Rectal smooth muscle tissue (tissue), 1 donor: ENCODE data around the gene NFU1.

Source experiments
- H3K27ac ChIP-seq: one replicate; pipeline ENCODE4 v1.7.0; 2013; ENCODE audit warnings: low read depth, low read length, inconsistent platforms
- H3K27me3 ChIP-seq: one replicate; pipeline ENCODE4 v1.7.0; 2013; ENCODE audit warnings: low read length; ENCODE audit not compliant: control insufficient read depth, insufficient read depth
- H3K36me3 ChIP-seq: one replicate; pipeline ENCODE4 v1.7.0; 2013; ENCODE audit warnings: low read length; ENCODE audit not compliant: control insufficient read depth, insufficient read depth
- H3K4me1 ChIP-seq: one replicate; pipeline ENCODE4 v1.7.0; 2013; ENCODE audit warnings: low read length; ENCODE audit not compliant: control insufficient read depth, insufficient read depth
- H3K4me3 ChIP-seq: one replicate; pipeline ENCODE4 v1.7.0; 2013; ENCODE audit warnings: low read length
- H3K9ac ChIP-seq: one replicate; pipeline ENCODE4 v1.7.0; 2013; ENCODE audit warnings: low read length

NFU1 gene

DNA sequence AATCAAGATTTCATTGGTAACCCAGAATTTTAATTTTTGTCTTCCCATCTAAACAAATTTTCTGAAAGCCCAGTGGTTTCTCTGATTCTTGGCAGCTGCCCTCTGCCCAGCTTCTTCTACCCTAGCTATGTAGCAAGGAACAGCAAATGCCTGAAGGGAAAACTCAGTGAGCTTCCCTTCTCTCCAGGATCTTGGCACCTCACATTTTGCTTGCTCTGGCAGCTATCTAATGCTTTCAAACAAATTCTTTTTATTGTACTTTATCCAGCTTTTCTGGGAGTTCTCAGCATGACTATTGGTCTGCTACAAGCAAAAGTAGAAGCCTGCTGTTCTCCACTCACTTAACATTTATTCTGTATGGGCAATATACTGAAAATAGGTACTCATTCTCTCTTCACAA, 31.9 kb downstream of the NFU1 start:
- no peak overlapping the region for H3K27ac ChIP-seq
- H3K4me1 ChIP-seq, result no peaks in the 10 kb centered on the region
- H3K27me3 ChIP-seq, result no peaks in the 10 kb centered on the region
- no peak overlapping the region for H3K9ac ChIP-seq
- no peak overlapping the region for H3K4me3 ChIP-seq
- no peaks in the 10 kb centered on the region for H3K36me3 ChIP-seq

GRCh38 chr2:69400121-69400520, 37.1 kb downstream of the NFU1 start:
- Histone ChIP-seq H3K27me3 (no peaks in the 10 kb centered on the region), H3K4me3 (no peak overlapping the region), H3K9ac (no peak overlapping the region), H3K36me3 (peaks cover 2% of the 10 kb centered on the region), H3K27ac (no peak overlapping the region), H3K4me1 (no peaks in the 10 kb centered on the region)

DNA sequence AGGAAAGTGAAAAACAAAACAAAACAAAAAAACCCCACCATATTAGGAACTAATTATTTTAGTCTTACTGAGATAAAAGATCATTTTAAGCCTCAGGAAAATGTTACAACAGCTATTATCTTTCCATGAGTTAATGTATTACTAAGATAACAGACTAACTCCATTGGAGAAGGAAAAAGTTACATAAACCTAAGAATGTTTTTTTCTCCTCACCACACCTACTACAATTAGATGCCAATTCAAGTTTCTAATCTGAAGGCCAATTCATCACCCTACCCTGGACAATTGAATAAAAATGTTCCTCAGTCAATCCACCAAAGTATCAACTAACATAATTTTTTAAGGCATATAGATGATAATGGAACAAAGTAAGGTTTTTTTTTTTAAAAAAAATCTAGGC, 40.0 kb downstream of the NFU1 start:
- Histone ChIP-seq H3K36me3 (peaks cover 2% of the 10 kb centered on the region), H3K9ac (no peak overlapping the region), H3K4me3 (no peak overlapping the region), H3K27me3 (no peaks in the 10 kb centered on the region), H3K27ac (no peak overlapping the region), H3K4me1 (no peaks in the 10 kb centered on the region)

DNA sequence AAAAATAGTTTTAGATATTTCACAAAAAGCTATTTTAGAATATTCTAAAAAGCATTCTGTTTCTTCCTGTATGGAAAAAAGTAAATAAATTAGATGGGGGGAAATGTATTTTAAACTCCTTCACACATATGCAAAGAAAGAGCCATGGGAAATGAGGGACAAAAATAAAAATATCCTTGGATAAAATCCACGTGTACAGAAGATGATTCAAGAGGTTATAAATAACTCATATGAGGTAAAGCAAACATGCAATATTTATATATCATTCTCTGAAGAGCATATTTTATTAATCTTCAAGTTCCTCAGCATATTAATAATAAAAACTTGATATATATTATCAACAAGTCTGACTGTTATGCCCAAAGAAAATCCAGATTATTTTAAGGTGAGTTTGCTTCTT, 41.4 kb downstream of the NFU1 start:
- peaks cover 2% of the 10 kb centered on the region for H3K36me3 ChIP-seq
- no peak overlapping the region for H3K27ac ChIP-seq
- H3K27me3 ChIP-seq, result no peaks in the 10 kb centered on the region
- H3K4me3 ChIP-seq, result no peak overlapping the region
- H3K4me1 ChIP-seq, result no peaks in the 10 kb centered on the region
- no peak overlapping the region for H3K9ac ChIP-seq

GRCh38 chr2:69393963-69394362, 43.3 kb downstream of the NFU1 start:
- no peaks in the 10 kb centered on the region for H3K4me1 ChIP-seq
- H3K27ac ChIP-seq, result no peak overlapping the region
- no peak overlapping the region for H3K4me3 ChIP-seq
- H3K36me3 ChIP-seq, result peaks cover 2% of the 10 kb centered on the region
- H3K9ac ChIP-seq, result no peak overlapping the region
- no peaks in the 10 kb centered on the region for H3K27me3 ChIP-seq

DNA sequence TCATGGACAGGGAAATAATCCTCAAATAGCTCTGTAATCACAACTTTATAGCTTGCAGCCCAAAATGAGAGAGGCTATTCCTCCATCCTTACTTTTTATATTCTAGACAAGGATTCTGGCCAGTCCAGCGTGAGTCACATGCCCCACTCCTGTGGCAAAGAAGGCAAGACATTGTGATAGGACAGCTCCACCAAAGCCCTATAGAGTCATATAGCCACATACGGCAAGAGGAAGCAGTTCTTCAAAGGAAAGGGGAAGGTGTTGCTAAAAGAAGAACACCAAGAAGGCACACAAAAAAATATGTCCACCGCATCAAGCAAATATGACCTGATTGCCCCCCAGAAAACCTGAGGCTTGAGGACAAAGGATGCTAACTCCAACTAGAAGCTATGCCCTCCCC, 46.8 kb downstream of the NFU1 start:
- no peak overlapping the region for H3K9ac ChIP-seq
- no peaks in the 10 kb centered on the region for H3K27me3 ChIP-seq
- no peak overlapping the region for H3K4me3 ChIP-seq
- H3K4me1 ChIP-seq, result peaks cover 2% of the 10 kb centered on the region
- no peaks in the 10 kb centered on the region for H3K36me3 ChIP-seq
- no peak overlapping the region for H3K27ac ChIP-seq

DNA sequence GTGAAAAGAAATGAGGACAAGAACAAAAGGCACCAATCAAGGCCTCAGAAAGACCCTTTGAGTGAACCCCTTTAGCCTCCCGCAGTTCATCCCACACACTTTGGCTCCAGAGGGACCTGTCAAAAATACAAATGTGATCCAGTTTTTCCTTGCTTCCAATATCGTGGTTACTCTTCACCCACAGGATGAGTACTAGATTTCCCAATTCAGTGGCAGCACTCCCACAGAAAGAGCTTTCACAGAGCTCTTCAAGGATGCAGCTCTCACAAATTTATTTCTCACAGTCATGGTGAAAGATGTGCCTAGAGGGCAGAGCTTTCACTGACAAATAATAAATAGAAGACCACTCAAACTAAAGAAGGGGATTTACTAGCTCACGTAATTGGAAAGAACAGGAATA, 47.2 kb downstream of the NFU1 start:
- H3K27me3 ChIP-seq, result no peaks in the 10 kb centered on the region
- H3K4me1 ChIP-seq, result peaks cover 2% of the 10 kb centered on the region
- H3K36me3 ChIP-seq, result no peaks in the 10 kb centered on the region
- H3K4me3 ChIP-seq, result no peak overlapping the region
- H3K9ac ChIP-seq, result no peak overlapping the region
- H3K27ac ChIP-seq, result no peak overlapping the region

DNA sequence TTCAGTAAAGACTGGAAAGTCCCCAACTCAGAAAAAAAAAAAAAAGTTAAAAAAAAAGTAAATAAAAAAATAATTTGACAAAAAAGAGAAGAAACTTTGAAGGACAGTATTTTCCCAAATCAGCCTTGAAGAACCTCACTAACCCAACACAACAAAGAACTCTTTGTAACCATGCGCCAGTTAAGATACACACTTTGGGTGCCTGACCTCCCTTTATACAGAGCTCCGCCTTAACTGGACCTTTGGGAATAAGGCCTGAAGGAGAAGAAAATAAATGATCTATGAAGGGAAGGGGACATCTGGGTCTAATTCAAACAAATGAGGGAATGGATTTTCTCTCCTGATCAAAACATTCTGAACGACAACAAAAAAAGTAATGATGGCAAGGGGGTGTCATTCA, 48.0 kb downstream of the NFU1 start:
- Histone ChIP-seq H3K4me3 (no peak overlapping the region), H3K9ac (no peak overlapping the region), H3K27me3 (no peaks in the 10 kb centered on the region), H3K4me1 (peaks cover 2% of the 10 kb centered on the region), H3K27ac (no peak overlapping the region), H3K36me3 (no peaks in the 10 kb centered on the region)

- Histone ChIP-seq H3K27me3 (no peaks in the 10 kb centered on the region), H3K4me1 (peaks cover 2% of the 10 kb centered on the region), H3K4me3 (peak overlapping the region; percentile 60), H3K27ac (no peak overlapping the region), H3K36me3 (no peaks in the 10 kb centered on the region), H3K9ac (no peak overlapping the region)
These were observed 49.3 kb downstream of the NFU1 start for GRCh38 chr2:69387770-69388481.

- H3K9ac ChIP-seq, result peak within 1 kb of the TSS; percentile 64
- H3K4me3 ChIP-seq, result peak within 1 kb of the TSS; percentile 84
- H3K36me3 ChIP-seq, result no peaks in the 10 kb centered on the region
- peaks cover 2% of the 10 kb centered on the region for H3K4me1 ChIP-seq
- no peaks in the 10 kb centered on the region for H3K27me3 ChIP-seq
- H3K27ac ChIP-seq, result peak within 1 kb of the TSS; percentile 67
These were observed 50.2 kb downstream of the NFU1 start, which contains the start of gene GFPT1 for GRCh38 chr2:69386789-69387734. GFPT1 (minus strand) TSS chr2:69387227; CDS start chr2:69387071, 156 bp downstream.

DNA sequence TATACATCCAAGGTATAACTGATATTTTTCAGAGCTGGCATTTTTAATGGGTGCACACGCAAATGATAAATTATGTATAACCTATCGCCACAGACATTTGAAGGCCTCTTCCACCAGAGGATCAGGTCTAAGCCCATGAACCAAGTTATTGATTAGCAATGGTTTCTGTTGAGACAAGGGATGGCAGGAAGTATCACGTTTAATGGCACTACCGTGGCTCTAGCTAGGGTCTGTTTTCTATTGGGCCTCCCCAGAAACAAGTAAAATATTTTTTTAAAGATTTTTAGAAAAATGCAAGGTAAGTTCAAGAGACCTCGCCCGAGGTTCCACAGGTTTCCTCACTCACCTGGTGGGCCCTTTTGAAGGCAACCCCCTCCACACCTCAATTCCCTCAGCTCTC, 50.9 kb downstream of the NFU1 start:
- H3K9ac ChIP-seq, result peak overlapping the region; percentile 27
- H3K4me3 ChIP-seq, result peak overlapping the region; percentile 84
- H3K4me1 ChIP-seq, result peaks cover 2% of the 10 kb centered on the region
- no peaks in the 10 kb centered on the region for H3K27me3 ChIP-seq
- no peak overlapping the region for H3K27ac ChIP-seq
- no peaks in the 10 kb centered on the region for H3K36me3 ChIP-seq

- H3K4me1 ChIP-seq, result peaks cover 2% of the 10 kb centered on the region
- no peak overlapping the region for H3K9ac ChIP-seq
- peak overlapping the region; percentile 84 for H3K4me3 ChIP-seq
- H3K36me3 ChIP-seq, result no peaks in the 10 kb centered on the region
- H3K27ac ChIP-seq, result no peak overlapping the region
- no peaks in the 10 kb centered on the region for H3K27me3 ChIP-seq
These were observed 51.6 kb downstream of the NFU1 start for GRCh38 chr2:69385443-69386151.
